Measurements from ENCODE around the gene NDUFB8. TPM values are rescaled to one million over a fixed set of nuclear protein-coding genes. Genes with fewer than 3 reads are reported as not detected.
"Not testable (repeated sequence)": the region's sequence is repeated elsewhere in the genome, so short reads cannot be mapped to it uniquely, and the experiment has no call there.

NDUFB8 gene
- total RNA-seq = 100 to 1,000 TPM; 390 to 404 TPM

DNA sequence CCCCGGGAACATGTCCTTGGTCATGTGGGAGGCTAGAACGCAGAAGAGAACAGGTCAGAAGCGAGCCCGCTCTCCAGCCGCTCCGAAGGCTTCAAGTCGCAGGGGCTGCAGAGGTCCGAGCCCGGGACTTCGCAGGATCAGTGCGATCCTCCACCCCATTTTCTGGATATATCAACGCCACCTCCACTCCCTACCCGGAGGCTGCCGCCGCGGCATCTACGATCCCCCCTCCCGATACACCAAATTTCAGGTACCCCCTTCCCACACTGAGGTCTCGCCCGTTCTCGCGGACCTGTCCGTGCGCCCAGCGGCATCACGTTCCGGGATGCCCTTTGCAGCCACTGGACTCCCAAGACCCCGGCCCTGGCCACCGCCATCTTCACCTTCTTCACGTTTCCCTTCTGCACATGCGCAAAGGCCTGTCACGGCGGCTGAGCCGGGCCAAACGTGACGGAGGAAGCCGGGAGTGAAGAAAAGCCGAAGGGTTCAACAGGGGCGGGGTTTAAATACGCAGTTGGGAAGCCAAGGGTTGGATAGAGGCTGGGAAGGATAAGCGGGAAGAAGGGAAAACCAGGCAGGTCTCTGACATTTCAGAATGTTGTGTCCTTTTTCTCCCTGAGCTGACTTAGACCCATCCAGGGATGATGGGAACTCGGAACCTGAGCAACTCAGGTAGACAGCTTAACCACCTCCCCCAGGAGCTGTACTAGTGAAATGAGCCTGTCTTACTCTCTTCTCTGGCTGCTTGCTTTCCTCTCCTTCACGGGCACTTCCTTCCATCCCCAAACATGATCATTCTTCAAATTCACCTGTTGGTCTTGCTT lies at the start of gene NDUFB8:
NDUFB8 (minus strand) TSS at position 397 of the 824 bp plus-strand sequence; CDS start at position 377, 20 bp downstream.
- no peaks in the 10 kb centered on the region for H3K9me3 Mint-ChIP-seq
- peaks cover 33% of the 10 kb centered on the region for H3K4me1 Mint-ChIP-seq (ENCODE audit: low read depth)
- CTCF ChIA-PET = interaction anchor here (0.6 to 5.4 kb wide), 3 partner anchors 11 to 20 kb away, joined by 3 to 47 read pairs (median 3); partner anchors contain the start of gene SEC31B
- H3K4me3 Mint-ChIP-seq = peak within 1 kb of the TSS; percentile 100
- no peaks in the 10 kb centered on the region for H3K27me3 Mint-ChIP-seq
- intact Hi-C loops (cut with micrococcal nuclease) = loop anchor here (2.0 kb wide), 1 partner anchor 383 kb away; the partner anchor contains the start of gene SLF2
- H3K36me3 Mint-ChIP-seq = peaks cover 28% of the 10 kb centered on the region
- DNase-seq = peak; percentile 92
- peak within 1 kb of the TSS; percentile 96 for H3K27ac Mint-ChIP-seq
- POLR2A ChIA-PET = interaction anchor here (0.7 to 4.6 kb wide), 7 partner anchors 18 to 345 kb away, joined by 3 to 26 read pairs (median 4); no protein-coding TSS in a partner anchor

DNA sequence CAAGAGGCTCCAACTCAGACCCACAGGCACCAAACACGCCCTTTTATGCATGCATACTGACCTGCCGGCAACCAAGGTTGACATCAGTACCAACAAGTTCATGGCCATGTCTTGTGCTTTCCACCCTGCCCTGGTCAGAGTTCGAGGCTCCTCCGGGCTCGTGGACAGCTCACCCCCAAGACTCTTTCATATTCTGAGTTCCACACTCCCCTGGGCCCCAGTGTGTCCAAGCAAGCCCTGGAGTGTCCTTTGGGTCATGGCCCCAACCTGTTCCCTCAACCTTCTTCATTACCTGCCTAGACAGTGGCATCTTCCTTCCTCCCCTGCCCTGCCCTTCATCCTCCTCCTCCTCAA lies 46.6 kb upstream of the NDUFB8 start:
- intact Hi-C loops (cut with micrococcal nuclease) = no loop called here
- no peak overlapping the region for H3K4me3 Mint-ChIP-seq

DNA sequence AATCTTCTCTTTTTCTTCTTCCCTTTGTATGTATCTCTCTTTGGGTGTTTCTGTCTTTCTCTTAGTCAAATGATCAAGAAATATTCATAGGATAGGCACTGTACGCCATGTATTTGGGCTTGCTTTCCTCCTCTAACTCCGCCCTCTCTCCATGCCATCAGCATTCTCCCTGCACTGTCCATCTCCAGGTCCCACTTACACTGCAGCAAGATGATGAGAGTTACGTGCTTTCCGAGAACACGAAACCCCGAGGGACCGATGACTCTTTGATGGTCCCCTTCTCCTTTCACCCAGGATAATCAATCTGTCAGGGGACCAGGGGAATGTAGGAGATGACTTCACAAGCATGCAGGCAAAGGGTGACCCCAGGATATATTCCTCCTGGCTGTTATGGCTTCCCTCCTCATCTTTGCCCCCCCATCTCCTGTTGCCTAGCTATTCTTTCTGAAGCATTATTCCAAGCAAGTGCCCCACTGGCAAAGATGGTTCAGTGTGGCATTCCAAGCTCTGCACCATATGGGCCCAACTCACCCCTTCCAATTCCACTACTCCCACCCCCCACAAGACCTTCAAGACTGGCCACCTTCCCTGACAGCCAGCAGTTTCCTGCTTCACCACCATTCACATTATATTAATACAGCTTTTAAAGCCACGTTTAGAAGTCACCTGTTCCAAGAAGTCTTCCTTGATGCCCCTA lies 46.1 kb upstream of the NDUFB8 start:
- intact Hi-C loops (cut with micrococcal nuclease) = no loop called here
- ChIA-PET POLR2A (no interaction called here), CTCF (no interaction called here)
- no peaks in the 10 kb centered on the region for H3K9me3 Mint-ChIP-seq
- no peak overlapping the region for H3K27ac Mint-ChIP-seq
- H3K27me3 Mint-ChIP-seq = peaks cover 12% of the 10 kb centered on the region
- no peak for DNase-seq
- no peaks in the 10 kb centered on the region for H3K4me1 Mint-ChIP-seq (ENCODE audit: low read depth)
- no peak overlapping the region for H3K4me3 Mint-ChIP-seq
- no peaks in the 10 kb centered on the region for H3K36me3 Mint-ChIP-seq

More for the DNA sequence above, 46.6 kb upstream of the NDUFB8 start:
- DNase-seq = no peak
- Mint-ChIP-seq H3K27ac (no peak overlapping the region), H3K27me3 (peaks cover 12% of the 10 kb centered on the region), H3K4me1 (ENCODE audit: low read depth) (no peaks in the 10 kb centered on the region), H3K36me3 (no peaks in the 10 kb centered on the region), H3K9me3 (no peaks in the 10 kb centered on the region)
- POLR2A ChIA-PET = no interaction called here
- CTCF ChIA-PET = no interaction called here

DNA sequence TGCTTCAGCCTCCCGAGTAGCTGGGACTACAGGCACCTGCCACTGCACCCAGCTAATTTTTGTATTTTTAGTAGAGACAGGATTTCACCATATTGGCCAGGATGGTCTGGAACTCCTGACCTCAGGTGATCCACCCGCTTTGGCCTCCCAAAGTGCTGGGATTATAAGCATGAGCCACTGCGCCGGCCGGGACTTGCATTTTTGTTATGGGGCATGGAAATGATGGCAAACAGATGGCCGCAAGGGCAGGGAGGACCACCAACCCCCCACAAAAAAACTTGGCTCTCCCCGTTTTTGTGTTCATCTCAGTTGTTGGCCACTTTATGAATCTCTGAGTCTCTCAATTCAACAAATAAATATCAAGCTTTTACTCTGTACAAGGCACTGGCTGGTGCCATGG lies 45.5 kb upstream of the NDUFB8 start:
- H3K36me3 Mint-ChIP-seq; H3K4me3 Mint-ChIP-seq; H3K4me1 Mint-ChIP-seq (ENCODE audit: low read depth); POLR2A ChIA-PET; H3K9me3 Mint-ChIP-seq; DNase-seq; H3K27ac Mint-ChIP-seq; CTCF ChIA-PET; intact Hi-C loops (cut with micrococcal nuclease): not testable (repeated sequence)
- peaks cover 12% of the 10 kb centered on the region for H3K27me3 Mint-ChIP-seq

DNA sequence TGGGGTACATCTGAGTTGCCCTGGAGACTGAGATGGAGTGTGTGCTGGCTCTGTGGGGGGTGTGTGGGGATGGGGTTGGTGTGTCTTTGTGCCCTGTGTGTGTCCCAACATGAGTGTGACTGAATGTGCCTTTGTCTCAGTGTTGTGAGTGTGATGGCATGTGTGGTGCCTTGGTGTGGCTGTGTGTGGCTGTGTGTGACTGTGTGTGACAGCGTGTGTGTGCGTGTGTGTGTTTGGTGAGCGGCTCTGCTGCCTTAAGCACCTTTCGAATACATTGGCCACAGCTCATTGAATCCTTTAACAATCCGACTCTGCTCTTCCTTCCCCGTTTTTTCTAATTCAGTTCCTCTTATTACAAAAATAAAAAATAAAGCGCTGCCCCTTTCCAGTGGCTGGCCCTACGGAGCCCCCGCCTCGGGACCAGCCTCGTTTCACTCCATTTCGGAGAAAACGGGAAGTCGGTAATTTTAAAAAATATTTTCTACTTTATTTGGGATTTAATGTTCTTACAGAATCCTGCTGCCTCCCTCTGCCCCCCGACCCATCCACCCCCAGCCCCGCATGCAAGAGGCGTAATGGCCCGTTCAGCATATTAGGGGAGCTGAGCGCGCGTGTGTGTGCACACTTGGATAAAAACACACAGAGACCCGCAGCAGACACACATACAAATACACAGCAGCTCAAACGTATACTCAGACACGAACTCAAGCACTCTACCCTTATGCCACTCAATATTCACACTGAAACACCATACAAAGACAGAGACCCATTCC lies 41.6 kb upstream of the NDUFB8 start:
- POLR2A ChIA-PET = no interaction called here

DNA sequence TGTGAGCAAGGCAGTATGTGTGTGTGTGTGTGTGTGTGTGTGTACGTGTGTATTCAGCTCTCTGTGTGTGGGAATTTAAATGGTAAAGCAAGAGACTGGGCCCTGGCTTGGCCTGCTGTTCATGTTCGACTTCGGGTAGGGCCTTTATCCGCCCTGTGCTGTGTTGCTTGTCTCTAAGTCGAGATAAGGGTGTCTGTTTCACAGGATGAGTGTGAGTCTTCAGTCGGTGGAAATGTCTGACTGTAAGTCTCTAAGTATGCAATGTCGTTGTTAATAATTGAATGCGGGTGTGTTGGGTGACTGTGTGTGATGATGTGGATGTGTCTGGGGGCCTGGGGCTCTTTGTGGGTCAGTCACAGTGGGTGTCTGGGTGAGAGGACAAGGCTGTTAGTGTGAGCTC lies 40.8 kb upstream of the NDUFB8 start:
- Mint-ChIP-seq H3K36me3 (no peaks in the 10 kb centered on the region), H3K9me3 (no peaks in the 10 kb centered on the region), H3K27me3 (peaks cover 32% of the 10 kb centered on the region), H3K4me3 (no peak overlapping the region), H3K4me1 (ENCODE audit: low read depth) (no peaks in the 10 kb centered on the region), H3K27ac (no peak overlapping the region)
- intact Hi-C loops (cut with micrococcal nuclease) = no loop called here
- no peak for DNase-seq
- CTCF ChIA-PET = interaction anchor here (0.6 to 2.3 kb wide), 2 partner anchors 173 to 730 kb away, joined by 3 to 10 read pairs; no protein-coding TSS in a partner anchor
- POLR2A ChIA-PET = no interaction called here

More for the DNA sequence above, 41.6 kb upstream of the NDUFB8 start:
- DNase-seq = no peak
- H3K4me1 Mint-ChIP-seq (ENCODE audit: low read depth) = no peaks in the 10 kb centered on the region
- intact Hi-C loops (cut with micrococcal nuclease) = no loop called here
- no peaks in the 10 kb centered on the region for H3K36me3 Mint-ChIP-seq
- H3K9me3 Mint-ChIP-seq = no peaks in the 10 kb centered on the region
- H3K27me3 Mint-ChIP-seq = peaks cover 27% of the 10 kb centered on the region
- CTCF ChIA-PET = interaction anchor here (2.3 kb wide), 1 partner anchor 172 kb away, joined by 10 read pairs; no protein-coding TSS in a partner anchor
- no peak overlapping the region for H3K27ac Mint-ChIP-seq
- H3K4me3 Mint-ChIP-seq = no peak overlapping the region

DNA sequence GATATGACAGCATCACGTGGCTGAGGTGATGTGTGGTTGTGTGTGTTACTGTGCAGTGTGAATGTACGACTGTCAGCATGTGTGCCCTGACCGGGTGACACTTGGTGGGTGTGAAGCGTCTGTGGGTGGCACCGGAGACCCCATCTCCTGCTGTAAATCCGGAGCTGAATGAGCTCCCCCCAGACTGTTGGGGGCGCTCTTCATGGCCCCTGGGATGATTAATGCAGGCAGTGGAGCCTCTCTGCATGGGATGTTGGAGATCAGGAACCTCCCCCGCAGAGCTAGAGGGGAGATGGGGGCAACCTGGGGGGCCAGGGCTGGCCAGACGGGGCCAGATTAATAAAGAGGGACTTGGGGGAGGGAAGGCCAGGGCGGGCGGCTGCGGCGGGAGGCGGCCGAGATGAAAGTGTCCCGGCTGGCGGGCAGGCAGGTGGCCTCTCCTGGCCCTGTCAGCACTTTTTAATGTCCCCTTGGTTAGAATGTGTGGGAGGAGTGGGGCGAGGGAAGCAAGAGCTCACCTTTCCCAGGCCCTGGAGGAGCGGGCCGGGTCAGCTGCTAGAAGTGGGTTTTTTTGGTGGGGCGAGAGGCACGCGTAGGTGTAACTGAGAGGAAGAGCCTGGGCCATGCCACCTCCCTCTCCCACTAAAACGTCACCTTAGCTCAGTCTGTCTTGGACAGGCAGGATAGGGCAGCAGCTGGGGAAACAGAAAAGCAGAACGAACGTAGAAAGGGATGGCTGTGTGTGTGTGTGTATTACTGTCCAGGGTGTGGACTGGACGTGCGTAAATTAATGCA lies 40.2 kb upstream of the NDUFB8 start:
- POLR2A ChIA-PET = no interaction called here
- DNase-seq = no peak

DNA sequence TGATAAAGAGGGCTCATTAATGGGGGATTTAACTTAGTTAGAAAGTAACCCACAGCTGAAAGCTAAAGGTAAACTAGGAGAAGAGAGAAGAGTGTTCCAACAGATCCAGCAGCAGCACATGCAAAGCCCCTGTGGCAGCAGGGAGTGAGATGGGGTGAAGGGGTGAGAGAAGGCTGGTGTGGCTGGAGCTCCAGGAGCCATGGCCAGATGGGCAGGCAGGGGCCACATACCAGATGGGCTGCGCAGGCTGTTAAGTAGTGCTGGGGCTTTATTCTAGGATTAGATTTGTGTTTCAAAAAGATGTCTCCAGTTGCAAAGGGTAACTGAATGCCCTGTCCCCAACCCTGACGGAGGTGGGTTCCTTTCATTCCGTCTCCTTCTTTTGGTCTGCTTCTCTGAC lies 39.2 kb upstream of the NDUFB8 start:
- POLR2A ChIA-PET = no interaction called here

More for the DNA sequence above, 40.2 kb upstream of the NDUFB8 start:
- Mint-ChIP-seq H3K4me1 (ENCODE audit: low read depth) (no peaks in the 10 kb centered on the region), H3K27me3 (peaks cover 35% of the 10 kb centered on the region), H3K36me3 (no peaks in the 10 kb centered on the region), H3K27ac (no peak overlapping the region), H3K4me3 (no peak overlapping the region), H3K9me3 (no peaks in the 10 kb centered on the region)
- CTCF ChIA-PET = interaction anchor here (0.6 to 2.3 kb wide), 2 partner anchors 173 to 731 kb away, joined by 3 to 10 read pairs; no protein-coding TSS in a partner anchor
- intact Hi-C loops (cut with micrococcal nuclease) = loop anchor here (10.0 kb wide), 1 partner anchor 85 kb away; no protein-coding TSS in a partner anchor

DNA sequence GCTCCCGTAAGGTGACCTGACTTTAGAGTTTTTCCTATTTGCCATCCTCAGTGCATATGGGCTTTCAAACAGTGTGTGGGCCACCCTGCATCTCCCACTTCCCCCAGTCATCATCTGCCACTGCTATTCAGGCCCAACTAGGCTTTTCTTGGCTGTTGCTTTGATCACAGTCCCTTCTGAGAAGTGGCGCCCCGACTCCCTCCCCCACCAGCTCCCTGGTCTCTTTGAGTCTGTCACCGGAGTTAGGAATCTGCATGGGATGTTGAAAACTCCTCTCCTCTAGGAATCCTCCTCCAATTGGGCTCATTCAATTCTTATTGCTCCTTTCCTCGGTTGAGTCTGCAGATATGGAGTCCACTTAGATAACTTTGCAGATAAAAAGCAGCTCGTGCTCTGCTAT lies 38.2 kb upstream of the NDUFB8 start:
- H3K4me1 Mint-ChIP-seq (ENCODE audit: low read depth) = peaks cover 2% of the 10 kb centered on the region
- no peaks in the 10 kb centered on the region for H3K9me3 Mint-ChIP-seq
- no peak overlapping the region for H3K27ac Mint-ChIP-seq
- peaks cover 37% of the 10 kb centered on the region for H3K27me3 Mint-ChIP-seq
- ChIA-PET CTCF (interaction anchor here (1.4 to 2.4 kb wide), 3 partner anchors 32 to 311 kb away, joined by 3 to 7 read pairs (median 3); partner anchors contain the start of gene HIF1AN), POLR2A (no interaction called here)
- no peak overlapping the region for H3K4me3 Mint-ChIP-seq
- intact Hi-C loops (cut with micrococcal nuclease) = loop anchor here (10.0 kb wide), 1 partner anchor 87 kb away; no protein-coding TSS in a partner anchor
- no peaks in the 10 kb centered on the region for H3K36me3 Mint-ChIP-seq
- no peak for DNase-seq

More for the DNA sequence above, 39.2 kb upstream of the NDUFB8 start:
- no peak for DNase-seq
- peaks cover 38% of the 10 kb centered on the region for H3K27me3 Mint-ChIP-seq
- no peaks in the 10 kb centered on the region for H3K36me3 Mint-ChIP-seq
- no peaks in the 10 kb centered on the region for H3K9me3 Mint-ChIP-seq
- CTCF ChIA-PET = interaction anchor here (1.4 to 2.3 kb wide), 2 partner anchors 33 to 174 kb away, joined by 3 to 10 read pairs; partner anchors contain the start of gene HIF1AN
- H3K4me3 Mint-ChIP-seq = no peak overlapping the region
- H3K4me1 Mint-ChIP-seq (ENCODE audit: low read depth) = no peaks in the 10 kb centered on the region
- intact Hi-C loops (cut with micrococcal nuclease) = loop anchor here (10.0 kb wide), 1 partner anchor 86 kb away; no protein-coding TSS in a partner anchor
- H3K27ac Mint-ChIP-seq = no peak overlapping the region

DNA sequence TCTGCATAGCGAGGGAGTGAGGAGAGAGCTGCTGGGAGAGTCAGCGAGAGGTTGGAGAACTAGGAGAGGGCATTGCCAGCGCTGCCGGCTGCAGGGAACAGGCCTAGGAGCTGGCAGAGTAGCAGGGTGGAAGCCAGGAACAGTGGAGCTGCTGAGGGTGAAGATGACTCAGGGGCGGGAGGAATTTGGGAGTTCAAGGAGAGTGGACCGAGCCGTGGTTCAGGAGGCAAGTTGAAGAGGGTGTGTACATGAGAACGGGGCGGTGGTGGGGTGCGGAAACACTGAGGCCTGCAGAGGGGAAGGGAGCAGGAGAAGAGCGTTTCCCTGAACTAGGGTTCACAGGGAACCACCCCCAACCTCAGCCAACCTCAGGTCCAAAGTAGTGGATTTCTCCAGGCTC lies 37.6 kb upstream of the NDUFB8 start:
- CTCF ChIA-PET = interaction anchor here (1.5 to 2.4 kb wide), 2 partner anchors 177 to 311 kb away, joined by 3 to 7 read pairs; no protein-coding TSS in a partner anchor
- no peak overlapping the region for H3K4me3 Mint-ChIP-seq
- peaks cover 4% of the 10 kb centered on the region for H3K4me1 Mint-ChIP-seq (ENCODE audit: low read depth)
- H3K27me3 Mint-ChIP-seq = peaks cover 35% of the 10 kb centered on the region
- no peak for DNase-seq
- H3K36me3 Mint-ChIP-seq = no peaks in the 10 kb centered on the region
- POLR2A ChIA-PET = no interaction called here
- no peak overlapping the region for H3K27ac Mint-ChIP-seq
- intact Hi-C loops (cut with micrococcal nuclease) = loop anchor here (10.0 kb wide), 1 partner anchor 88 kb away; no protein-coding TSS in a partner anchor
- H3K9me3 Mint-ChIP-seq = no peaks in the 10 kb centered on the region

DNA sequence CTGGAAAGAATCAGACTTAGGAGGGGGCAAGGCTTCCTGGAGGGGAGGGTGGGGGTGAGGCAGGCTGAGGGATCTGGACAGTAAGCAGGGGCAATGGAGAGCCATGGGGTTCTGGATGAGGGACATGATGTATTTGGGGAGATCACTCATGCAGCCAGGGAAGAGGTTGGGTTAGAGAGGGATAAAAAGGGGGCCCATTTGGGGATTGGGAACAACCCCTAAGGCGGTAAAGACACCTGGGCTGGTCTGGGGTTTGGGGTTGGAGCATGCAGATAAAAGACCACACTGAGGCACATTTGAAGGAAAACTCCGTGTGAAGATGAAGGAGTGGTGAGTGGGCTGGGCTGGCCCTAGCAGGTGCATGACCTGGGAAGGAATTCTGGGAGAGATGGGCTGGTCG lies 36.9 kb upstream of the NDUFB8 start:
- POLR2A ChIA-PET = no interaction called here
- H3K4me1 Mint-ChIP-seq (ENCODE audit: low read depth) = peaks cover 6% of the 10 kb centered on the region
- H3K27me3 Mint-ChIP-seq = peaks cover 38% of the 10 kb centered on the region
- H3K4me3 Mint-ChIP-seq = no peak overlapping the region
- H3K36me3 Mint-ChIP-seq = no peaks in the 10 kb centered on the region
- no peak for DNase-seq
- no peaks in the 10 kb centered on the region for H3K9me3 Mint-ChIP-seq
- intact Hi-C loops (cut with micrococcal nuclease) = loop anchor here (10.0 kb wide), 1 partner anchor 88 kb away; no protein-coding TSS in a partner anchor
- CTCF ChIA-PET = interaction anchor here (2.4 kb wide), 1 partner anchor 177 kb away, joined by 7 read pairs; no protein-coding TSS in a partner anchor
- H3K27ac Mint-ChIP-seq = no peak overlapping the region
